Calu3 (cell line): ENCODE measurements around the gene USP24. TPM values are rescaled to one million over a fixed set of nuclear protein-coding genes. Genes with fewer than 3 reads are reported as not detected.

ENCODE experiments used
- BruUV-seq: library from RNA; stranded (reverse); fragments of 400-500 nt; replicated peaks from 2 replicates; lab custom pipeline; 2021; lab: Mats Ljungman, UMichigan
- CTCF ChIA-PET: fragments of 300-600 bp; sonication (Branson Sonifier 250); formaldehyde crosslinking; loops from one replicate; lab custom pipeline; 2022; ENCODE audit warnings: antibody characterized with exemption; lab: Charles Lee
- DNase-seq: peaks from one replicate; pipeline ENCODE4 v3.0.0; 2022
- H3K27ac Mint-ChIP-seq: one replicate; pipeline ENCODE4 v1.8.0; 2022; ENCODE audit warnings: mixed read lengths; ENCODE audit not compliant: unreplicated experiment
- H3K27me3 Mint-ChIP-seq: one replicate; pipeline ENCODE4 v1.8.0; 2022; ENCODE audit warnings: mixed read lengths; ENCODE audit not compliant: unreplicated experiment
- H3K36me3 Mint-ChIP-seq: one replicate; pipeline ENCODE4 v1.8.0; 2022; ENCODE audit warnings: mild to moderate bottlenecking, moderate library complexity, mixed read lengths; ENCODE audit not compliant: insufficient read depth, unreplicated experiment
- H3K4me1 Mint-ChIP-seq: one replicate; pipeline ENCODE4 v1.8.0; 2022; ENCODE audit warnings: mild to moderate bottlenecking, low read depth, mixed read lengths; ENCODE audit not compliant: unreplicated experiment
- H3K4me3 Mint-ChIP-seq: one replicate; pipeline ENCODE4 v1.8.0; 2022; ENCODE audit warnings: mild to moderate bottlenecking, low read depth, moderate library complexity, mixed read lengths; ENCODE audit not compliant: unreplicated experiment
- H3K9me3 Mint-ChIP-seq: one replicate; pipeline ENCODE4 v1.8.0; 2022; ENCODE audit warnings: low read depth, mixed read lengths; ENCODE audit not compliant: unreplicated experiment
- intact Hi-C: fragments of 100-400 bp; cut with micrococcal nuclease; formaldehyde crosslinking; loops from one replicate; pipeline ENCODE4 v1.10.0; 2022; ENCODE audit not compliant: unreplicated experiment
- total RNA-seq: library from RNA; stranded (reverse); gene quantifications from 2 replicates; pipeline ENCODE4 v1.2.3, GENCODE V29; 2022
- TF ChIP-seq, protein P1 (sequence below): fragments of 200-600 bp; IDR thresholded peaks from one replicate; pipeline ENCODE4 v1.8.0; 2022; ENCODE audit warnings: antibody characterized with exemption; ENCODE audit not compliant: unreplicated experiment

The USP24 gene
- total RNA-seq, 1 experiment from 2014 or later, result 45.3 TPM

GRCh38 chr1:55043726-55044125 is 171.4 kb downstream of the USP24 start:
- Mint-ChIP-seq H3K4me3 (no peak overlapping the region), H3K36me3 (peaks cover 40% of the 10 kb centered on the region), H3K4me1 (peaks cover 25% of the 10 kb centered on the region), H3K9me3 (no peaks in the 10 kb centered on the region), H3K27me3 (no peaks in the 10 kb centered on the region), H3K27ac (no peak overlapping the region)
- no peak for DNase-seq
- TF ChIP-seq, protein P1, sequence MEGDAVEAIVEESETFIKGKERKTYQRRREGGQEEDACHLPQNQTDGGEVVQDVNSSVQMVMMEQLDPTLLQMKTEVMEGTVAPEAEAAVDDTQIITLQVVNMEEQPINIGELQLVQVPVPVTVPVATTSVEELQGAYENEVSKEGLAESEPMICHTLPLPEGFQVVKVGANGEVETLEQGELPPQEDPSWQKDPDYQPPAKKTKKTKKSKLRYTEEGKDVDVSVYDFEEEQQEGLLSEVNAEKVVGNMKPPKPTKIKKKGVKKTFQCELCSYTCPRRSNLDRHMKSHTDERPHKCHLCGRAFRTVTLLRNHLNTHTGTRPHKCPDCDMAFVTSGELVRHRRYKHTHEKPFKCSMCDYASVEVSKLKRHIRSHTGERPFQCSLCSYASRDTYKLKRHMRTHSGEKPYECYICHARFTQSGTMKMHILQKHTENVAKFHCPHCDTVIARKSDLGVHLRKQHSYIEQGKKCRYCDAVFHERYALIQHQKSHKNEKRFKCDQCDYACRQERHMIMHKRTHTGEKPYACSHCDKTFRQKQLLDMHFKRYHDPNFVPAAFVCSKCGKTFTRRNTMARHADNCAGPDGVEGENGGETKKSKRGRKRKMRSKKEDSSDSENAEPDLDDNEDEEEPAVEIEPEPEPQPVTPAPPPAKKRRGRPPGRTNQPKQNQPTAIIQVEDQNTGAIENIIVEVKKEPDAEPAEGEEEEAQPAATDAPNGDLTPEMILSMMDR, result no peak
- BruUV-seq, result no TSS peak
- CTCF ChIA-PET, result no interaction called here
- intact Hi-C loops, result loop anchor here (10.0 kb wide), 1 partner anchor 61 kb away; no protein-coding TSS in a partner anchor

DNA sequence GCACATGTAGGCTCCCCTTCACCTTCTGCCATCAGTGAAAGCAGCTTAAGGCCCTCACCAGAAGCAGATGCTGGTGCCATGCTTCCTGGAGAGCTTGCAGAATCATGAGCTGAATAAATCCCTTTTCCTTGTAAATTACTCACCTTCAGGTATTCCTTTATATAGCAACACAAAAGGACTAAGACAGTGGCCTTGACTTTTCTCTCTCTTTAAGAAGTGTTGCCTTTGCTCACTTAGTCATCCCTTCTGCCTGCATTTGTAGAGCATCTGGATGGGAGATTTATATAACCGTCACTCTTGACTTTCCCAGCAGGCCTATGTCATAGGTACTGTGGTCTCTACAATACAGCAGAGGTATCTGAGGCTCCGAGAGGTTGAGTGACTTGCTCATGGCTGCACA is 172.2 kb downstream of the USP24 start:
- Mint-ChIP-seq H3K27ac (no peak overlapping the region), H3K36me3 (peaks cover 40% of the 10 kb centered on the region), H3K9me3 (no peaks in the 10 kb centered on the region), H3K4me1 (peaks cover 32% of the 10 kb centered on the region), H3K4me3 (peak overlapping the region; percentile 9), H3K27me3 (no peaks in the 10 kb centered on the region)
- TF ChIP-seq, protein P1, result no peak
- CTCF ChIA-PET, result no interaction called here
- no peak for DNase-seq
- intact Hi-C loops, result loop anchor here (10.0 kb wide), 1 partner anchor 62 kb away; no protein-coding TSS in a partner anchor
- BruUV-seq, result no TSS peak

GRCh38 chr1:55041613-55042012 is 173.6 kb downstream of the USP24 start:
- no peak overlapping the region for H3K27ac Mint-ChIP-seq
- H3K4me3 Mint-ChIP-seq, result peak overlapping the region; percentile 99
- peaks cover 40% of the 10 kb centered on the region for H3K36me3 Mint-ChIP-seq
- H3K9me3 Mint-ChIP-seq, result no peaks in the 10 kb centered on the region
- DNase-seq, result no peak
- H3K27me3 Mint-ChIP-seq, result no peaks in the 10 kb centered on the region
- intact Hi-C loops, result loop anchor here (10.0 kb wide), 1 partner anchor 63 kb away; no protein-coding TSS in a partner anchor
- TF ChIP-seq, protein P1, result no peak
- no TSS peak for BruUV-seq
- H3K4me1 Mint-ChIP-seq, result peaks cover 41% of the 10 kb centered on the region
- CTCF ChIA-PET, result interaction anchor here (1.0 kb wide), 2 partner anchors 20 to 45 kb away, joined by 3 to 5 read pairs; no protein-coding TSS in a partner anchor

DNA sequence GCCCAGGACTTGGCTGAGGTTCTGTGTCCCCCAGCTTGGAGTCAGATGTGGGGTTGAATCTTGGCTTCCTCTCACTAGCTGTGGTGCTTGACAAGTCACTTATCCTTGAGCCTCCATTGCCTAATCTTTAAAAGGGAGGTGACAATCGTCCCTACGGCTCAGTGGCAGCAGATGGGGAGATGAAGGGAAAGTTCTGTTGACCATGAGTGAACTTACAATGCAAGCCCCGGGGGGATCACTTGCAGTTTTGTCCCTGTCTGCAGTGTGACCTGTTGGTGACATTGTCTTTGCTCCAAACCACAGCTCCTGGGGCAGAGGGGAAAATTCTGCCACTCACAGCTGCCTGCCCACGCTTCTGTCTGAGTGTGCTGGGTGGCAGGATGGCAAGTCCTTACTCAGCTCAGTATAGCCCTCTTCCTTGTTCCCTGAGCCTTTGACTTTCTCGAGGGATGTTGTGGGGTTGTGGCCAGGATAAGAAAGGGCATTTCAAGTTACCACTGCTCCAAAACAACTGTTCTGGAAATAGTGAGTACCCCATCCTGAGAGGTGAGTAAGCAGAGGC is 174.2 kb downstream of the USP24 start:
- CTCF ChIA-PET, result interaction anchor here (1.0 to 1.3 kb wide), 3 partner anchors 19 to 96 kb away, joined by 3 to 5 read pairs (median 3); no protein-coding TSS in a partner anchor
- TSS peak; percentile 19 for BruUV-seq
- no peak for DNase-seq
- no peaks in the 10 kb centered on the region for H3K27me3 Mint-ChIP-seq
- no peaks in the 10 kb centered on the region for H3K9me3 Mint-ChIP-seq
- TF ChIP-seq, protein P1, result no peak
- no peak overlapping the region for H3K27ac Mint-ChIP-seq
- intact Hi-C loops, result loop anchor here (10.0 kb wide), 1 partner anchor 64 kb away; no protein-coding TSS in a partner anchor
- peaks cover 40% of the 10 kb centered on the region for H3K36me3 Mint-ChIP-seq
- H3K4me3 Mint-ChIP-seq, result peak overlapping the region; percentile 99
- H3K4me1 Mint-ChIP-seq, result peaks cover 44% of the 10 kb centered on the region
